GM12878 (cell line): ENCODE data around the gene PTPRD.

Source experiments
- ATF2 ChIP-seq: IDR thresholded peaks from 2 replicates; pipeline ENCODE4 v1.6.1; 2012; ENCODE audit warnings: low read length, inconsistent platforms
- HDAC2 ChIP-seq: fragments of 200-600 bp; sonication (generic); IDR thresholded peaks from 2 replicates; pipeline ENCODE4 v1.6.1; 2017
- SIN3A ChIP-seq: IDR thresholded peaks from 2 replicates; pipeline ENCODE4 v1.6.1; 2012; ENCODE audit warnings: low read depth, low read length, improper control_type of control experiment
- SREBF1 ChIP-seq: IDR thresholded peaks from 2 replicates; pipeline ENCODE4 v1.6.1; 2012; ENCODE audit warnings: mild to moderate bottlenecking, low read length

GRCh38 chr9:10048994-10049393 is 563.8 kb downstream of the PTPRD start:
- TF ChIP-seq HDAC2: no peak
- TF ChIP-seq ATF2: no peak
- no peak for TF ChIP-seq SIN3A
- no peak for TF ChIP-seq SREBF1
